ENCODE data around the gene ZNF10.

ZNF10 gene

GRCh38 chr12:133204264-133204603, 73.8 kb downstream of the ZNF10 start:
- in situ Hi-C loops (cut with MboI; ENCODE audit: low pct_unique_long_range_greater_than_20kb, low sequenced_read_pairs, unreplicated experiment), result no loop called here
- no peak for TF ChIP-seq CTCF (IDR thresholded peaks at IDR 0.05; ENCODE audit: extremely low read depth, insufficient read depth, missing control alignments)

GRCh38 chr12:133206390-133206789, 76.0 kb downstream of the ZNF10 start:
- in situ Hi-C loops (cut with MboI; ENCODE audit: low pct_unique_long_range_greater_than_20kb, low sequenced_read_pairs, unreplicated experiment), result no loop called here
- TF ChIP-seq CTCF (IDR thresholded peaks at IDR 0.05; ENCODE audit: extremely low read depth, insufficient read depth, missing control alignments), result no peak

More at GRCh38 chr12:133204264-133204603, 73.8 kb downstream of the ZNF10 start:
- no peak for DNase-seq (ENCODE audit: low spot score)

More at GRCh38 chr12:133206390-133206789, 76.0 kb downstream of the ZNF10 start:
- no peak for DNase-seq (ENCODE audit: low spot score)
